SK-N-SH (cell line): ENCODE data around the gene DNAH10. TPM values are rescaled to one million over a fixed set of nuclear protein-coding genes. Genes with fewer than 3 reads are reported as not detected.

ENCODE experiments used
- CTCF ChIA-PET: fragments of 300-600, 350-600 bp; formaldehyde crosslinking; extraction: SDS; loops from one replicate; lab custom pipeline; 2021; lab: Yijun Ruan, JAX
- POLR2A ChIA-PET: fragments of 350-600 bp; sonication (Branson Sonifier 250); formaldehyde crosslinking; extraction: SDS; loops from one replicate; lab custom pipeline; 2020; ENCODE audit warnings: antibody characterized with exemption, inconsistent platforms; lab: Yijun Ruan, JAX
- DNase-seq: peaks from one replicate; pipeline ENCODE4 v3.0.0; 2012
- H2AFZ ChIP-seq: fragments of 200-600 bp; sonication (generic); 2 replicates; pipeline ENCODE4 v1.8.1; 2016; ENCODE audit warnings: antibody characterized with exemption, mild to moderate bottlenecking, low read depth
- H3F3A ChIP-seq: fragments of 200-600 bp; sonication (generic); replicated peaks from 2 replicates; pipeline ENCODE3; 2016; ENCODE audit warnings: antibody characterized with exemption, mild to moderate bottlenecking; ENCODE audit not compliant: insufficient read depth
- H3K27ac ChIP-seq, 2 experiments: fragments of 200-500 bp in 1 of 2; fragments of 200-600 bp in 1 of 2; sonication (Bioruptor generic) in 1 of 2; sonication (generic), shearing (Covaris generic) in 1 of 2; 2 replicates each; pipeline versions ENCODE4 v1.5.1 to v1.6.1; 2014 to 2016; ENCODE audit warnings: low read depth in 2 of 2, inconsistent platforms in 1 of 2, low read length in 1 of 2, mild to moderate bottlenecking in 1 of 2, mixed read lengths in 1 of 2
- H3K27me3 ChIP-seq: fragments of 200-600 bp; sonication (generic), shearing (Covaris generic); 2 replicates; pipeline ENCODE4 v1.6.1; 2016; ENCODE audit warnings: mixed run types; ENCODE audit not compliant: insufficient read depth
- H3K36me3 ChIP-seq, 2 experiments: fragments of 200-500 bp in 1 of 2; fragments of 200-600 bp in 1 of 2; sonication (Bioruptor generic) in 1 of 2; sonication (generic) in 1 of 2; replicated peaks in 1 of 2; 2 replicates each; pipeline versions ENCODE3 to v1.5.1; 2014 to 2016; ENCODE audit warnings: low read length in 1 of 2, mild to moderate bottlenecking in 1 of 2; ENCODE audit not compliant: insufficient read depth in 2 of 2, control insufficient read depth in 1 of 2
- H3K4me1 ChIP-seq, 2 experiments: fragments of 200-500 bp in 1 of 2; fragments of 200-600 bp in 1 of 2; sonication (Bioruptor generic) in 1 of 2; sonication (generic), shearing (Covaris generic) in 1 of 2; 2 replicates each; pipeline versions ENCODE4 v1.5.1 to v1.6.1; 2014 to 2016; ENCODE audit warnings: low read depth in 1 of 2, low read length in 1 of 2, mixed run types in 1 of 2; ENCODE audit not compliant: insufficient read depth in 2 of 2, control insufficient read depth in 1 of 2
- H3K4me2 ChIP-seq: fragments of 200-600 bp; sonication (generic), shearing (Covaris generic); 2 replicates; pipeline ENCODE4 v1.6.1; 2017; ENCODE audit warnings: mixed run types
- H3K4me3 ChIP-seq, 2 experiments: fragments of 200-500 bp in 1 of 2; fragments of 200-600 bp in 1 of 2; sonication (Bioruptor generic) in 1 of 2; sonication (generic), shearing (Covaris generic) in 1 of 2; 2 replicates each; pipeline versions ENCODE4 v1.5.1 to v1.8.1; 2014 to 2016; ENCODE audit warnings: low read depth in 2 of 2, inconsistent platforms in 1 of 2, low read length in 1 of 2, mild to moderate bottlenecking in 1 of 2, mixed read lengths in 1 of 2, moderate library complexity in 1 of 2
- H3K79me2 ChIP-seq: fragments of 200-600 bp; sonication (generic); 2 replicates; pipeline ENCODE4 v1.8.1; 2017; ENCODE audit warnings: mild to moderate bottlenecking; ENCODE audit not compliant: insufficient read depth
- H3K9ac ChIP-seq: fragments of 200-600 bp; sonication (generic); 2 replicates; pipeline ENCODE4 v1.6.1; 2017; ENCODE audit warnings: mixed run types
- H3K9me2 ChIP-seq: fragments of 200-600 bp; sonication (generic); 2 replicates; pipeline ENCODE4 v1.6.1; 2017; ENCODE audit warnings: mixed run types
- H3K9me3 ChIP-seq: fragments of 200-600 bp; sonication (generic); 2 replicates; pipeline ENCODE4 v1.6.1; 2017; ENCODE audit warnings: mixed run types, mild to moderate bottlenecking, moderate library complexity
- H4K20me1 ChIP-seq: fragments of 200-600 bp; sonication (generic); 2 replicates; pipeline ENCODE4 v1.6.1; 2017; ENCODE audit warnings: mild to moderate bottlenecking, mixed run types; ENCODE audit not compliant: insufficient read depth
- CHD2 ChIP-seq: fragments of 150-350 bp; IDR thresholded peaks from 2 replicates; pipeline ENCODE4 v1.6.1; 2018; ENCODE audit warnings: low read length; ENCODE audit not compliant: partially characterized antibody
- EP300 ChIP-seq, 2 experiments: IDR thresholded peaks; 2 replicates each; pipeline versions ENCODE4 v1.4.0 to v1.6.1; 2012; ENCODE audit warnings: borderline replicate concordance in 1 of 2, low read depth in 1 of 2, low read length in 1 of 2
- EZH2phosphoT487 ChIP-seq: fragments of 200-600 bp; sonication (generic); IDR thresholded peaks from 2 replicates; pipeline ENCODE4 v1.6.1; 2017; ENCODE audit warnings: low read depth, mixed run types, mild to moderate bottlenecking, antibody characterized with exemption, moderate library complexity, borderline replicate concordance
- FOSL2 ChIP-seq: IDR thresholded peaks from 2 replicates; pipeline ENCODE4 v1.4.0; 2012; ENCODE audit warnings: low read depth, mild to moderate bottlenecking, moderate library complexity, borderline replicate concordance
- FOXJ3 ChIP-seq: sonication (generic); formaldehyde crosslinking; IDR thresholded peaks from 2 replicates; pipeline ENCODE4 v1.5.1; 2020; ENCODE audit warnings: mild to moderate bottlenecking, missing genetic modification reagents
- FOXM1 ChIP-seq: IDR thresholded peaks from 2 replicates; pipeline ENCODE4 v1.4.0; 2012; ENCODE audit warnings: low read depth, mild to moderate bottlenecking
- GATA2 ChIP-seq: sonication (generic); formaldehyde crosslinking; IDR thresholded peaks from 2 replicates; pipeline ENCODE4 v1.5.0; 2020; ENCODE audit warnings: mild to moderate bottlenecking, missing genetic modification reagents
- JUND ChIP-seq: IDR thresholded peaks from 2 replicates; pipeline ENCODE4 v1.4.0; 2012
- MAX ChIP-seq: IDR thresholded peaks from 2 replicates; pipeline ENCODE4 v1.4.0; 2012; ENCODE audit warnings: low read depth
- MEF2A ChIP-seq: IDR thresholded peaks from 2 replicates; pipeline ENCODE4 v1.4.0; 2012; ENCODE audit warnings: low read depth, borderline replicate concordance
- NFIC ChIP-seq: IDR thresholded peaks from 2 replicates; pipeline ENCODE4 v1.4.0; 2012; ENCODE audit warnings: borderline replicate concordance
- PBX3 ChIP-seq: IDR thresholded peaks from 2 replicates; pipeline ENCODE4; 2012
- POLR2AphosphoS5 ChIP-seq: IDR thresholded peaks from 2 replicates; pipeline ENCODE4 v1.6.1; 2012; ENCODE audit warnings: low read depth, low read length
- RCOR1 ChIP-seq: fragments of 150-350 bp; IDR thresholded peaks from 2 replicates; pipeline ENCODE4 v1.6.1; 2017; ENCODE audit warnings: antibody characterized with exemption, low read length
- RXRA ChIP-seq: IDR thresholded peaks from 2 replicates; pipeline ENCODE4 v1.4.0; 2012; ENCODE audit warnings: low read depth, mild to moderate bottlenecking, borderline replicate concordance
- SIN3A ChIP-seq: IDR thresholded peaks from 2 replicates; pipeline ENCODE4 v1.6.1; 2012; ENCODE audit warnings: low read depth, mild to moderate bottlenecking, low read length, moderate library complexity, borderline replicate concordance
- SMC3 ChIP-seq: IDR thresholded peaks from 2 replicates; pipeline ENCODE4 v1.6.1; 2012; ENCODE audit warnings: low read depth, low read length, improper control_type of control experiment
- TAF1 ChIP-seq: IDR thresholded peaks from 2 replicates; pipeline ENCODE4 v1.6.1; 2012; ENCODE audit warnings: low read depth, mild to moderate bottlenecking, low read length, moderate library complexity, borderline replicate concordance
- TCF12 ChIP-seq: IDR thresholded peaks from 2 replicates; pipeline ENCODE4 v1.4.0; 2012
- YY1 ChIP-seq: IDR thresholded peaks from 2 replicates; pipeline ENCODE4 v1.4.0; 2012; ENCODE audit warnings: low read depth, mild to moderate bottlenecking
- WGBS: methylation state at CpG from one replicate; pipeline ENCODE4 v1.1.6; 2017; ENCODE audit warnings: low lambda C conversion rate; 5-methylcytosine and 5-hydroxymethylcytosine counted together
- polyA plus RNA-seq, 3 experiments: library from polyadenylated mRNA; depleted of rRNA; stranded (reverse); fragments of >200 nt; gene quantifications; 2 replicates each; pipeline ENCODE4 v1.2.3, GENCODE V29; 2012

DNAH10 gene
- polyA plus RNA-seq, 1 of the 3 experiments (the other 2 are of a cell fraction), result 0.13 TPM

GRCh38 chr12:123757561-123757960 lies 4.5 kb upstream of the DNAH10 start (continued):
- no peak for TF ChIP-seq NFIC
- TF ChIP-seq TAF1, result no peak
- TF ChIP-seq JUND, result no peak
- TF ChIP-seq TCF12, result no peak
- no peak for TF ChIP-seq PBX3
- no peak for TF ChIP-seq CHD2
- TF ChIP-seq EP300 (IDR thresholded peaks at IDR 0.05; ENCODE audit: borderline replicate concordance in 1 of 2, low read depth in 1 of 2, low read length in 1 of 2), result no peak

GRCh38 chr12:123760267-123760938 lies 1.7 kb upstream of the DNAH10 start:
- Histone ChIP-seq H2AFZ (no peak overlapping the region), H3K36me3 (peaks cover 14 to 22% of the 10 kb centered on the region in 2 experiments), H3K9me2 (no peaks in the 10 kb centered on the region), H3K9ac (no peak overlapping the region), H3K79me2 (no peaks in the 10 kb centered on the region), H3K4me3 (no peak overlapping the region), H4K20me1 (no peaks in the 10 kb centered on the region), H3F3A (no peaks in the 10 kb centered on the region), H3K4me1 (no peaks in the 10 kb centered on the region), H3K9me3 (no peaks in the 10 kb centered on the region), H3K4me2 (no peak overlapping the region), H3K27ac (no peak overlapping the region), H3K27me3 (no peaks in the 10 kb centered on the region)
- ChIA-PET CTCF (no interaction called here), POLR2A (no interaction called here)
- WGBS, result 96% methylated on average over 11 of the region's 11 CpGs
- no peak for DNase-seq
- TF ChIP-seq EZH2phosphoT487 (no peak), FOXJ3 (CRISPR knock-in tag) (no peak), MAX (no peak), TAF1 (no peak), YY1 (no peak), PBX3 (no peak), FOXM1 (no peak), SMC3 (no peak), RXRA (no peak), FOSL2 (no peak)

- TF ChIP-seq FOSL2 (no peak), FOXJ3 (CRISPR knock-in tag) (no peak), TAF1 (no peak), MAX (no peak), RCOR1 (no peak), GATA2 (no peak), EP300 (IDR thresholded peaks at IDR 0.05; ENCODE audit: borderline replicate concordance in 1 of 2, low read depth in 1 of 2, low read length in 1 of 2) (no peak), POLR2AphosphoS5 (no peak), PBX3 (no peak), MEF2A (no peak), SIN3A (no peak)
- Histone ChIP-seq H3K36me3 (peaks cover 12 to 16% of the 10 kb centered on the region in 2 experiments), H3K9me3 (no peaks in the 10 kb centered on the region), H3K9ac (no peak overlapping the region), H3K79me2 (no peaks in the 10 kb centered on the region), H3F3A (no peaks in the 10 kb centered on the region), H3K9me2 (no peaks in the 10 kb centered on the region), H2AFZ (no peak overlapping the region), H3K4me3 (no peak overlapping the region), H3K4me2 (no peak overlapping the region), H4K20me1 (no peaks in the 10 kb centered on the region), H3K4me1 (no peaks in the 10 kb centered on the region), H3K27ac (no peak overlapping the region), H3K27me3 (no peaks in the 10 kb centered on the region)
- ChIA-PET CTCF (no interaction called here), POLR2A (no interaction called here)
- 95% methylated on average over 15 of the region's 15 CpGs for WGBS
- DNase-seq, result no peak
These were observed 583 bp downstream of the DNAH10 start for GRCh38 chr12:123762715-123763052.
